Lower leg skin (tissue), 4 donors: ENCODE measurements around the gene HSPB6. TPM values are rescaled to one million over a fixed set of nuclear protein-coding genes. Genes with fewer than 3 reads are reported as not detected.

ENCODE experiments used
- DNase-seq, 2 donors: peaks; one replicate each; pipeline ENCODE4 v3.0.0-alpha.2; 2019; ENCODE audit warnings: low spot score in 2 of 2
- H3K4me3 ChIP-seq: fragments of 200-600 bp; sonication (generic); 2 replicates; pipeline ENCODE4 v1.5.1; 2017; ENCODE audit warnings: mild to moderate bottlenecking, low read depth; ENCODE audit not compliant: poor library complexity, severe bottlenecking
- CTCF ChIP-seq, 3 donors: fragments of 450-650 bp; IDR thresholded peaks; one replicate each; pipeline ENCODE4 v1.5.1; 2016; ENCODE audit warnings: antibody characterized with exemption in 3 of 3, mild to moderate bottlenecking in 3 of 3, moderate library complexity in 2 of 3
- POLR2A ChIP-seq, 2 donors: fragments of 450-650 bp; IDR thresholded peaks; one replicate each; pipeline ENCODE4 v1.6.1; 2016 to 2017; ENCODE audit warnings: antibody characterized with exemption in 2 of 2, mild to moderate bottlenecking in 1 of 2, moderate library complexity in 1 of 2
- WGBS, 2 donors: methylation state at CpG; one replicate each; pipeline ENCODE4 v1.1.5; 2018; 5-methylcytosine and 5-hydroxymethylcytosine counted together
- intact Hi-C: fragments of 100-400 bp; cut with DNase I; formaldehyde crosslinking; loops from one replicate; pipeline ENCODE4 v1.15.0; 2023; ENCODE audit warnings: low total_unique reads
- total RNA-seq, 4 donors: library from RNA; depleted of rRNA; stranded (reverse); fragments of >200 nt; gene quantifications; one replicate each; pipeline ENCODE4 v1.1.0, GENCODE V29; 2016

HSPB6 gene
- total RNA-seq, 4 donors from 2014 or later = 2.5 to 9.4 (median 3.9) TPM

DNA sequence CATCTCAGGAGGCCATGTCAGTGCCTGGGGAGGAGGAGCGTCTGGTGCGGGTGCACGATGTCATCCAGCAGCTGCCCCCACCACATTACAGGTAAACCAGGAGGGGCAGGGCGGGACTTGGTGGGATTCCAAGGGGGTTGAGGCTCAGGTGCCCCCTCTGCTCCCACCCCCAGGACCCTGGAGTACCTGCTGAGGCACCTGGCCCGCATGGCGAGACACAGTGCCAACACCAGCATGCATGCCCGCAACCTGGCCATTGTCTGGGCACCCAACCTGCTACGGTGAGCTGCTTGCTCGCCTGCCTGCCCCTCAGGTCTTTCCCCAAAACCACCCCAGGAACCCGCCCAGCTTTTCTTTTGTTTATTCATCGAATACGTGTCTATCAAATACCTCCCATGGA, 25.8 kb upstream of the HSPB6 start:
- no peak overlapping the region for H3K4me3 ChIP-seq
- no peak for DNase-seq
- WGBS, 2 donors = 94 to 96% methylated on average over 11 to 12 of the region's 12 CpGs
- TF ChIP-seq CTCF (IDR thresholded peaks at IDR 0.05) (no peak), POLR2A (IDR thresholded peaks at IDR 0.05) (no peak)
- intact Hi-C loops = no loop called here

- no peak for DNase-seq
- intact Hi-C loops = no loop called here
- TF ChIP-seq CTCF (IDR thresholded peaks at IDR 0.05) (no peak), POLR2A (IDR thresholded peaks at IDR 0.05) (no peak)
- 80 to 90% methylated on average over 9 of the region's 9 CpGs for WGBS, 2 donors
- no peak overlapping the region for H3K4me3 ChIP-seq
Measured at GRCh38 chr19:35781650-35782049, 24.8 kb upstream of the HSPB6 start.

- TF ChIP-seq POLR2A (IDR thresholded peaks at IDR 0.05) (no peak), CTCF (IDR thresholded peaks at IDR 0.05) (no peak)
- WGBS, 2 donors = 93 to 95% methylated on average over 19 to 20 of the region's 20 CpGs
- intact Hi-C loops = no loop called here
- DNase-seq = no peak
- H3K4me3 ChIP-seq = no peak overlapping the region
Measured at GRCh38 chr19:35780717-35781116, 23.9 kb upstream of the HSPB6 start.

- TF ChIP-seq POLR2A (IDR thresholded peaks at IDR 0.05) = no peak
- no peak for TF ChIP-seq CTCF (IDR thresholded peaks at IDR 0.05)
- 90 to 95% methylated on average over 16 of the region's 16 CpGs for WGBS, 2 donors
- no peak for DNase-seq
- H3K4me3 ChIP-seq = no peak overlapping the region
- intact Hi-C loops = no loop called here
Measured at GRCh38 chr19:35780058-35780457, 23.2 kb upstream of the HSPB6 start.

DNA sequence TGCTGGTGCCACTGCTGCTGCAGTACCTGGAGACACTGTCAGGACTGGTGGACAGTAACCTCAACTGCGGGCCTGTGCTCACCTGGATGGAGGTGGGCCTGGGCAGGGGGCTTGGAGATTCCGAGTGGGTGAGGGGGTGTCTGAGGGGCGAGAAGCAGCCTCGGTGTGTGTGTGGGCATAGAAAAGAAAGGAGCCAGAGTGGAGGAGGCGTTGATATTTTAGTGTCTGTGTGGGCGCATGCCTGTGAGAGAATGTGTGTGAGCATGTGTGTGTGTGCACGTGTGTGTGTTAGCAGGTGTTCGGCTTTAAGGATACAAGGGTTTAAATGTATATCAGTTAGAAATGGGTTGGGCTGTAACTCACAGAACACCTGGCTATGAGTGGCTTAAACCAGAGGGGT, 22.2 kb upstream of the HSPB6 start:
- intact Hi-C loops = no loop called here
- WGBS, 2 donors = 85 to 87% methylated on average over 8 of the region's 8 CpGs
- DNase-seq = no peak
- no peak overlapping the region for H3K4me3 ChIP-seq
- TF ChIP-seq POLR2A (IDR thresholded peaks at IDR 0.05) (no peak), CTCF (IDR thresholded peaks at IDR 0.05) (no peak)

DNA sequence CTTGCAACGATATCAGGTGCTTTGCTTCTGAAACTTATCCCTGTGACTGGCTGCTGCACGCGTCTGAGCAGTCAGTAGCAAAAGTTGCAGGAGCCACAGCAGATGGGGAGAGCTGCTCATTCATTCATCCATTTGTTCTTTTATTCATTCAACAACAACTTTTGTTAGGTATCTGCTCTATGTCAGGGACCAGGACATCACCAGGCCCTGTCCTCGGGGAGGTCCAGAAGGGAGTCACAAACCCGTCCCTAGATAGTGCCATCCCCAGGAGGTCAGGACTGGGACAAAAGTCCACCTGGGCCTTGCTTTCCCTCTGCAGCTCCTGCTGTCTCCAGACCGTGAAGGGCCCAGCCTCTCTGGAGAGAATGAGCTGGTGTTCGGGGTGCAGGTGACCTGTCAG, 21.1 kb upstream of the HSPB6 start:
- TF ChIP-seq POLR2A (IDR thresholded peaks at IDR 0.05) = no peak
- no peak for TF ChIP-seq CTCF (IDR thresholded peaks at IDR 0.05)
- H3K4me3 ChIP-seq = no peak overlapping the region
- no peak for DNase-seq
- WGBS, 2 donors = 75 to 99% methylated on average over 7 of the region's 7 CpGs
- intact Hi-C loops = no loop called here
